NCI-H146 treated with DMSO at 0.1 percent for 48 hours (cell line): ENCODE measurements around the gene SCFD2.
"Not testable (repeated sequence)": the region's sequence is repeated elsewhere in the genome, so short reads cannot be mapped to it uniquely, and the experiment has no call there.

Experiments used
- DNase-seq: peaks from one replicate; lab custom pipeline; 2025; ENCODE audit not compliant: unreplicated experiment; lab: John Stamatoyannopoulos, UW

Gene SCFD2

DNA sequence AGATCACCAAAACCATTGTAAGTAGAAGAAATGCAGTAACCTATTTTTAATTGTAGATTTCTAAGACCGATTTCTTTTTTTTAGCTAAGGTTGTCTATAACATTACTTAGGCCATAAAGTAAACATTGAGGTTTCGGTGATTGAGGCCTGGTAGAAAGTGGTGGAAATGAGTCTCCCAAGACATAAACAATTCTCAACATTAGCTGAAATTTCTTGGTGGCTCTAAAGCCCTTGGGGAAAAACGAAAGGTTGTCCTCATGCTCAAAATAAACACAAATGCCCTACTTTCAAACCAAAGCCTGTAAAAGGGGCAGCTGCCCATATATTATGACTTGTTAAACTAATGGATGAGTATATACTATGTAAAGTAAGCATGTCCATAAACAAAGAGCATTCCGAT lies 98.8 kb downstream of the SCFD2 start:
- DNase-seq: no peak

DNA sequence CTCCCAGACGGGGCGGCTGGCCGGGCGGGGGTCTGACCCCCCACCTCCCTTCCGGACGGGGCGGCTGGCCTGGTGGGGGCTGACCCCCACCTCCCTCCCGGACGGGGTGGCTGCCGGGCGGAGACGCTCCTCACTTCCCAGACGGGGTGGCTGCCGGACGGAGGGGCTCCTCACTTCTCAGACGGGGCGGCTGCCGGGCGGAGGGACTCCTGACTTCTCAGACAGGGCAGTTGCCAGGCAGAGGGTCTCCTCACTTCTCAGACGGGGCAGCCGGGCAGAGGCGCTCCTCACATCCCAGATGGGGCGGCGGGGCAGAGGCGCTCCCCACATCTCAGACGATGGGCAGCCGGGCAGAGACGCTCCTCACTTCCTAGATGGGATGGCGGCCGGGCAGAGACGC lies 109.9 kb downstream of the SCFD2 start:
- DNase-seq: not testable (repeated sequence)

DNA sequence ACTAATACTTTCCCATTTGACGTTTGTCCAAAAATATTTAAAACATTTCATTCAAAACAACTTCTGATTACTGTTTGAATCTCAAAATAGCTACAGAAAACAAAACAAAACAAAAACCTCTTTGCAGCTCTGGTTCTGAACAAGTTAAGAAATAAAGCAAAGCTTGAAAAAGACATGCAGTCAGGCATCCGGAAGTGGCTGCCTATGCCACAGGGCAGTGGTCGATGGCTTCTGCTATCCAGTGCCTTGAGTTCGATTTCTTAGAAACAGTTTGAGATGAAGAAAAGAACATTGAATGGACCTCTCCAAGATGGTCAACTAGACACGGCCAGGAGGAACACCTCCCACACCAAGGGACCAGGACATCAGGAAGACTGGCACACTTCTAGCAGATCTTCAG lies 125.3 kb downstream of the SCFD2 start:
- no peak for DNase-seq

DNA sequence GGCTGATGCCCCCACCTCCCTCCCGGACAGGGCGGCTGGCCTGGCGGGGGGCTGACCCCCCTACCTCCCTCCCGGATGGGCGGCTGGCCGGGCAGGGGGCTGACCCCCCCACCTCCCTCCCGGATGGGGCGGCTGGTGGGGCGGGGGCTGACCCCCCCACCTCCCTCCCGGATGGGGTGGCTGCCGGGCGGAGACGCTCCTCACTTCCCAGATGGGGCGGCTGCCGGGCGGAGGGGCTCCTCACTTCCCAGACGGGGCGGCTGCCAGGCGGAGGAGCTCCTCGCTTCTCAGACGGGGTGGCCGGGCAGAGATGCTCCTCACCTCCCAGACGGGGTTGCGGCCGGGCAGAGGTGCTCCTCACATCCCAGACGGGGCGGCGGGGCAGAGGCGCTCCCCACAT lies 127.5 kb downstream of the SCFD2 start:
- not testable (repeated sequence) for DNase-seq

DNA sequence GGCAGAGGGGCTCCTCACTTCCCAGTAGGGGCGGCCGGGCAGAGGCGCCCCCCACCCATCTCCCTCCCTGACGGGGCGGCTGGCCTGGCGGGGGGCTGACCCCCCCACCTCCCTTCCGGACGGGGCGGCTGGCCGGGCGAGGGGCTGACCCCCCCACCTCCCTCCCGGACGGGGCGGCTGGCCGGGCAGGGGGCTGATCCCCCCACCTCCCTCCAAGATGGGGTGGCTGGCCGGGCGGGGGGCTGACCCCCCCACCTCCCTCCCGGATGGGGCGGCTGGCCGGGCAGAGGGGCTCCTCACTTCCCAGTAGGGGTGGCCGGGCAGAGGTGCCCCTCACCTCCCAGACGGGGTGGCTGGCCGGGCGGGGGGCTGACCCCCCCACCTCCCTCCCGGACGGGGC lies 128.1 kb downstream of the SCFD2 start:
- not testable (repeated sequence) for DNase-seq

DNA sequence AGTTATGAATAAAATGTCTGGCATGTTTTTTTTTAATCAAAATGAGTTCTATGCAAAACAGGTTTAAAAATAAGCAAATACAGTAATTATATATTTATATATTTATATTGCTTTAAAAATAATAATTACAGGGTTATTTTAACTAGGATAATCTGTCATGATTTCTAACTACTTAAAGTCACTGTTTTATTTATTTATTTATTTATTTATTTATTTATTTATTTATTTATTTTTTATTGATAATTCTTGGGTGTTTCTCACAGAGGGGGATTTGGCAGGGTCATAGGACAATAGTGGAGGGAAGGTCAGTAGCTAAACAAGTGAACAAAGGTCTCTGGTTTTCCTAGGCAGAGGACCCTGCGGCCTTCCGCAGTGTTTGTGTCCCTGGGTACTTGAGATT lies 129.2 kb downstream of the SCFD2 start:
- not testable (repeated sequence) for DNase-seq

DNA sequence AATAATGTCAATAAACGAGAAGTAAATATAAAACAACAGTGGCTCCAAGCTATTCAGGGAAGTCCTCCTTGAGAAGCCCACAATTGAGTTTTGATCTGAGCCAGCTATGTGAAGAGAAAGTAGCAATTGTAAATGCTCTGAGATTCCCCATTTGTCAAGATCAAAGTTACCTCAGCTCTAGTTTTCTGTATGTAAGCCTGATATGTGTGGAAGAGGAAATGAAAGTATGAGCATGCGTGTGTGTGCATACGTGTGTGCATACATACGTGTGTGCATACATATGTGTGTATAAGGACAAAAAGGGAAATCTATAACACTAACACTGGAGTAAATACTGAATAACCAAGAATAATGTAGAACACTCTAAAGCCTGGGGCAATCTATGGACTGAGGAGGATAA lies 130.3 kb downstream of the SCFD2 start:
- DNase-seq: no peak

DNA sequence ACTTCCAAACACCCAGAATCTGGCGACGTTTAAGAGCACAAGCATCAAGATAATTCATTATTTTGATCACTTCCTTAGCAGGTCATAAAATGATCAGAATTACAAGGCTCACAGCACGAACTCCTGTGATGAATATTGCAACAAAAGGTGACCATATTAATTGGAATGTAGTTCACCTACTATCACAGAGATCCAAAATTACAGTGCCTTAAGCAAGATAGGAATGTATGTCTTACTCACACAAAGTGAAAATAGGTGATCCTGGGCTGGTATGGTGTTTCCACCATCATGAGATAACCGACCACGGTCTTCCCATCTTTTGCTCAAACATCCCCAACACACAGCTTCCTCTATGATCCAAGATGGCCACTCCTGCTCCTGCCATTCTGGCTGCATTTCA lies 131.2 kb downstream of the SCFD2 start:
- DNase-seq: no peak

DNA sequence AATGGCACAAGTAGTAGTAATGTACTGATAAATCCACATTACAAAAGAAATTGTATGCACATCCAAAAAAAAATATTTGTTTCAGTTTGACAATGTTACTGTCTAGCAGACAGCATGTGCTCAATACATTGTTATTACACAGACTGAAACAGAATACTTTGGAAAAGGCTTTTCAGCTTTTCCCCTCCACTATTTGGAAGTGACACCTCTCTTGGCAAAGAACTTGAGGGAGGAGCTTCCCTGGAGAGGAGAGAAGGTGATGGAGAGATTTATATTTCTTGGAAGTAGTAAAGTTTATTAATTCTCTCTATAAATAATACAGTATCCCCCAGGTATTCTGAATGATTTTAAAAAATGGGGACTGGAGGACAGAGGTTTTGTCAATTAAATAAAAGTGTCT lies 131.8 kb downstream of the SCFD2 start:
- DNase-seq: no peak

DNA sequence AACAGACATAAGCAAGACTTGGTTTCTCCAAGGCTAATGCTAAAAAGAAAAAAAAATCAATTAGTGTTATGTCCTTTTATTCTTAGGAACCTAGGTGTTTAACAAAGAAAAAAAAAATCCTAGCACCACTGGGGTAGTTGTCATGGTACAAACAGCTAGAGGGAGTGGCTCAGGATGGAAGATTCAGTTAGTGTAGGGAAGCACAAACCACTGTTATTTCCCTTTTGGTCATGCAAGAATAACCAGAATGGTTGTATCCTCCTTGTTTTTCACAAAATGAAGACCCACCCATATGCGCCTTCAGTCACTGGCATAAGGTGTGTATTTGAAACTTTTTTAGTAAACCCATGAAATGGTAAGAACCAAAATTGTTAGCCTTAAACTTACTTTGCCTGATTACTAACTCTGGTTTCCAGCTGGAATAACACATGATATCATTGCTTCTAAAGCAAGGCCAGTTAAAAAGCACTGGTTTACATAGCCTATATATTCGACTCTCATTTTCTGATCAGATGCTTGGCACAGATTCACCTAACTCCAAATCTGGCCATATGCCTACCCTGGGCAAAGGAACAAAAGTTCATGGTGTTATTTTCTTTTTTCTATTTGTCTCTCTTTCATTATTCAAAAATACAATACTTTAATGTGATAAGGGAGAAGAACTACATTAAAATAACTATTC lies 132.6 kb downstream of the SCFD2 start:
- DNase-seq: no peak

DNA sequence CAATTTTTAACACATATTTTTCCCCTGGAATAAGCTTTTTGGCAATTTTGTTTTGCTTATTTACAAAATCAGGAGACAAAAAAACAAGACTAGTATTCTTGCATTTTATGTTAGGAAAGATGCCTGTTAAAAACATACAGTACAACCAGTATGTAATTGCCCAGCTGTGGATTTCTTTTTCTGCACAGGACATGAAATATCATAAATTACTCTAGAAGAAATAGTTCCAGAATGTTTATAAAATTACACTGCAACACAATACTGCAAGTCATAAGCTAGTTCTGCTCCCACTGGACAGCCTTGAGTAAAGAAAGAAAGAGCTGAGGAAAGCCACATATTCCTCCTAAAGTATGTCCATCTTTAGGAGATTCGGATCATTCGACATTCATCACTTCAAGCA lies 133.5 kb downstream of the SCFD2 start:
- DNase-seq: no peak

DNA sequence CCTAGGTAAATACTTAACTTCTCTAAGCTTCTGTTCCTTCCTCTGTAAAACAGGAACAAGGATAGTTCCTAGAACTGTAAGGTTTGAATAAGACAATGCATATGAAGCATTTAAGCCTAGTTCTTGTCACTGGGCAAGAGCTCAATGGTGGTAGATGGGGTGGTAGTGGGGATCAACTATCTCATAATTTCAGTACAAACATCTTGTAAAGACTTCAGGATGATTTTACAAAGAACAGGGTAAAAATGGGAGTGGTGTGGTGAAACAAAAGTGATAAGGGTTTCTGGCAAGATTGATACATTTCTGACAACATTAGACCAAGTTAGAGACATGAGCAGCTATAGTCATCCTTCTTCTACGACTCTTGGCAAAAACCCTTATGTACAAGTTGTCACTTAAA lies 137.8 kb downstream of the SCFD2 start:
- DNase-seq: no peak

DNA sequence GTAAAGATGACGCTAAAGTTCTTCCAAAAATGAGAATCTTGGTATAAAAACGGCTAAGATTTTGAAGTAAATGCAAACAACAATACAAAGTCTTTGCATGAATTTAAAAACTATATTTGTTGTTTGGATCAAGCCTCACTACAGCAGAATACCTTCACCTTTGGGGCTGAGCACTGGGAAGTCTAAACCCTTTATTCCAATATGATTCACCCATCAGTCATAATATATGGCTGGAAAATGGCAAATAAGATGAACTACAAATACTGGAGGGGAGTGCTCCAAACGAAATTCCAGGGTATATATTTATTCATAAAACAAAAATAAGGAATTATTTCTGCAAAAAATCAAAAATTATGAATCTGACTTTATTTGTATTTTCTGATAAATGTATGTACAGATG lies 138.4 kb downstream of the SCFD2 start:
- no peak for DNase-seq

DNA sequence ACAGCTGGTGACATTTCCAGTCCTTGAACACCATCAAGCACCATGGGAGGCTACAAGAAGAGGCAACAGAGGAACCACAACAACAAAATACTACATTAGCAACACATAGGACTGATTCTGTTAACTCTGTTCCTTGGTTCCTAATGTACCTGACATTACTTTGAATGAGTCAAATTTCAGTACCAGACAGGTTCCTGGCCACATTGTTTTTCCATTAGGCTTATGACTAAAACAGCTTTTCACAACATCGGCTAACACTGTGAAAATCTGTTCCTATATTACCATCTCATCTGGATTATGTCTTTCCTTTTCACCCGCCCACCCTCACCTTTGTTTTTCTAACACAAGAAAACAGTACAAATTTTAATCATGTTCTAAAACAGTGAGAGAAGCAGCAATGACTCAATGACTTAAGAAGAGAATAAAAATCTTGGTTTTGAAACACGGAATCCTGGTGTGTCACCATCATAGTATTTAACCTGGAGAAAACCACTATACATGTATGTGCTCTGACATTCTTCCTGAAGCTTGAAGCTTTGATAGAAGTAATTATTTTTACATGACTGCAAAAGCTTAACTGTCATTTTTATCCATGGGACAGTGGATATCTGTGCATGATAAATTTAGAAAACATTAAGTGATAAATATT lies 143.9 kb downstream of the SCFD2 start:
- DNase-seq: no peak

DNA sequence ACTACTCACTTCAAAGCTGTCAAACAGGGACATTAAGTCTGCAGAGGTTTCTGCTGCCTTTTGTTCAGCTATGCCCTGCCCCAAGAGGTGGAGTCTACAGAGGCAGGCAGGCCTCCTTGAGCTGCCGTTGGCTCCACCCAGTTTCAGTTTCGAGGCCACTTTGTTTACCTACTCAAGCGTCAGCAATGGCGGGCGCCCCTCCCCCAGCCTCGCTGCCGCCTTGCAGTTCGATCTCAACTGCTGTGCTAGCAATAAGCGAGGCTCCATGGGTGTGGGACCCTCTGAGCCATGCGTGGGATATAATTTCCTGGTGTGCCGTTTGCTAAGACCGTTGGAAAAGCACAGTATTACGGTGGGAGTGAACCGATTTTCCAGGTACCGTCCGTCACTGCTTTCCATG lies 146.7 kb downstream of the SCFD2 start:
- DNase-seq: not testable (repeated sequence)

DNA sequence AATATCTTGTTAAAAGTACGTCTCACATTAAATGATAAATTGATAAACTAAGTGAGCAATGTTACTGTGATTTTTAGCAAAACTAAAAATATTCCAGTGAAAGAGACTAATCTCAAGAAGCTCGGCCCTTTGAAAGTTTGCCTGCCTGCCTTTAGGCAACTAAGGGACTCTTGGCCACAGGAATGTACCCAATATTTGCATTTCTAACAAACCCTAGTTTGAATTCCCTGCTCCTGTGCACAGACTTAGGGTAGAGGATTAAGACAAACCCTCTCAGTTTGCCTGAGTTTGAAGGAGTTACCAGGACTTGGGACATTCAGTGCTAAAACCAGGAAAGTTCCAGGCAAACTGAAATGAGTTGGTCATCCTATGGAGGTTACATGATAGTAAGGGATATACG lies 157.1 kb downstream of the SCFD2 start:
- DNase-seq: no peak

DNA sequence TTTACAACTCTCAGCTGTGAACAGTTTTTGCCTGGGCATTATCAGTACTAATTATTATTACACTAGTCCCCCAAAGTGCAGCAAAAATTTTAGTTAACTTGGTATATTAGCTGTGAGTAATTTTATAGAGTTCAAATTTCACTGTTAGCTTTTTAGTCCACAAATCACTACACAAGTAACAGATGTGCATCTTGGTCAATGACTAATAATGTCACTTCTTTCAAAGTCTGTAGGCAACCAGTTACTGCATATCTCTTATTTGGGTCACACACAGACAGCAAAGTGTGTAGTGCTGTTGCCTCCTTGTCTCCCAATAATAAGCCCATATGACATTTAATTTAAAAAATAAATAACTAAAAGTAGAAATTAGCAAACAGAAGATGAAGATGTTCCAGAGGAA lies 159.9 kb downstream of the SCFD2 start:
- no peak for DNase-seq

DNA sequence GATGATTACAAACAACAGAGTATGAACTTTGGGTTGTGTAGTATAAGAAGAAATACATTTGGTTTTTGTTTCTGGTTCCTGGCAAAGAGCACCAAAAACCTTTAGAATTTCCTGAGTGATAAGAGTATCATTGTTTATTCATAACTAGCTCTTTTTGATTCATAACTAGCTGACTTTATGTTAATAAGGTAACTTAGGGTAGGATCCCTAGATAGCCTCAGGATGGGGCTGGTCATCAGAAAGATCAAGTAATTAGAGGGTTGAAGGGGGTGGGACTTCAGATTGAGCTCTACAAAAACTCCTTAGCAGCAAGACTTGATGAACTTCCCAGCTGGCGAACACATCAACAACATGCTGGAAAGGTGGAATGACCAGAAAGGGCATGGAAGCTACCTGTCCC lies 166.5 kb downstream of the SCFD2 start:
- no peak for DNase-seq

DNA sequence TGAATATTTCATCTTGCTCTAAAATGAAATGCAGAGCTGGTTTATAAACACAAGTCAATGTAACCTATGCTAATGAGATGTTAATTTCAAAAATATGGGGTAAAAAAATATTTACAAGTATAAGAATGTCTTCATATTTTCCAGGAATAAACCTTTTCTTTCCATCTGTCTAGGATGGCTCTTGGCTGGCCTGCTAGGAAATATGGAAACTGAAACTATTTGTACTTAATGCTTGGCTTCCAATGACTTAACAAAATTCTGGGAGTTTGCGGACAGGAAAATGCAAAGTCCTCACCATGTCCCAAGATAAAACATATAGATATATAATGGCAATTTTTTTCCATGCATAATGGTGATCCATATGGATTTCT lies 168.1 kb downstream of the SCFD2 start:
- DNase-seq: no peak

DNA sequence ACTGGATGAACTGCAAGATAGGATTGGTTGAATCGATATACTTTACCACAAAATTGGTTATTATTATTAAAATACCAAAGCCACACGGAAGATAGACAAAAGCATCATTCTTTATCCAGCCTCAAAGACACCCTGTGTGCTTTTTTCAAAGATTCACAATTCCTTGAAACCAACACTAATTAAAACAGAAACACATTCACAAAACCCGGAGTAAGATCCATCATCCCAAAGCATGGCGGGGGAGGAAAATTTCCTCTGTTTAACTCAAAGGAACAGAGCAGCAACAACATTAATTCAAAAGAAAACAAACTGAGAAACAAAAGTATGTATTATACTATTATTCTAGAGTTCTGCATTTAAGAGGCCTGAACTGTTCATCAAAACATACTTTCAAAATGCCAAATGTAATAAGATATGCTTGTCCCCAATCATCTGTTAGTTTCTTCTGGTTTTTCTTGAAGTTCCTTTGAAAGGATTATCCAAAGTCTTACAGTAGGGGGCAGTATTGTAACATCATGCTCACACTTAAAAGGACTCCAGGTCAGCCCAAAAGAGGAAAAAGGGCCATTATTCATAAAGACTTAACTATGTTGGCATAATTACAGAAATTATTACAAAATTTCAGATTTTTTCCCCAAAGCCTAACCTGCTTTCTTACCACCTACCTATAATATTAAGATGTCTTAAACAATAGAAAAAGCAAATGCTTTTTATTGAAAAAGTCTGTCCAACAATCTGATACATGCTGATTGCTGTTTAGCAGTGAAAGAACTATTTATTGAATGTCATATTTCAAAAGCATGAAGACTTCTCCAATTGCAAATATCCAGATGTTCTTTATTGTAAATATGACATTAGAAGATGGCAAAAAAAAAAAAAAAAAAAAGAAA lies 168.7 kb downstream of the SCFD2 start:
- peak; percentile 71 for DNase-seq

DNA sequence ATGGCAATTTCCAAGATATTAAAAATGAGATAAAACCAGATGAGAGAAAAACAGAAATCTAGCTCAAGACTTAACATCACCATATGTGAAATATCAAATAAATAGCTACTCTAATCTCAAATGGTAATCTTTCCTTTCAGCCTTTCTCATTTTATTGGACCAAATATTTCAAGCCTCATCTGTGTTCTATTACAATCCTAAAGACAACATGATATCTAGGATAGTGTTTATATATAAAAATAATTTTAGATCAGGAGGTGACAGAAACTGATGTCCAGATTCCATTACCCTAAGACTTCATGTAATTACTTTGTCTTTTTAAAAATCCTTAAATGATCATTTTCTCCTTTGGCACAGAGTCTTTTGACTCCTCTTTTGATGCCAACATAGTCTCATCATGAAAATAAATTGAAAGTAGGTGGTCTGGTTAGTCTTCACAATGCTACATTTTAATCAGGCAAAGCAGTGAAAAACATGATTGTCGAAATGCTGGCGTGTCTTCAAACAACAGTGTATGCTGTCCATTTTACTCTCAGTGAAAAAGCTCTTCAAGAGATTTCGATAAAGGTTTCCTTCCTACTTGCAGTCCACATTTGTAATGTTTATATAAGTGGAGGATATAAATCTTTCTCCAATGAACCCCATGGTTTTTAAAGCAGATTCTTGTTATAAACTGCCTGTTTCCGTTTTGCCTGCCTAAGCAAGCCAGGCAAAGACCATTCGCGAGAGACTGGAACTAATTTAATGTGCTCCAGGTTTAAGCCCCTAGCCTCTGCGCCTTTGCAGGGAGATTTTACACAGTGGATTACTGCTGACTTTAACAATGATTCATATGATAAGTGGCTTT lies 169.8 kb downstream of the SCFD2 start:
- DNase-seq: no peak
